GM19328 (cell line): ENCODE results near the gene ZCCHC2.

Experiments
- ATAC-seq: cut with Tn5 transposase; IDR thresholded peaks from one replicate; pipeline ENCODE4 v1.9.1; 2021; ENCODE audit warnings: mild to moderate bottlenecking, moderate library complexity; ENCODE audit not compliant: unreplicated experiment

Gene ZCCHC2

DNA sequence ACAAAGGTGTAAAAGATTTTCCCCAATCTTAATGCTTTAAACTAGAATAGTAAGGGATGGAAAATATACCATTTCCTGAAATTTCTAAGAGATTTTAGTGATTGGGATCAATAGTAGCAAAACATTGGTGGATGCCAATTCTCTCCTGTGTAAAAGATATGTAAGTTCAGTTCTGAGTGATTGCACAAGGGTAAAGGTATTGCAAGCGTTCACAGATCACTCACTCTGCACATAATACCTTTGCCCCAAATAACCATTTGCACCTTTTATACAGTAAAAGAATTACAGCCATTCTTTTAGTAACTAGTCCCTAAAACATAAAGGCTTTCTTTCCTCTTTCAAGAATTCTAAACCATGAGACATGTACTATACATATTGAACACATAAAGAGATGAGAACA, 13.0 kb upstream of the ZCCHC2 start:
- no peak for ATAC-seq

DNA sequence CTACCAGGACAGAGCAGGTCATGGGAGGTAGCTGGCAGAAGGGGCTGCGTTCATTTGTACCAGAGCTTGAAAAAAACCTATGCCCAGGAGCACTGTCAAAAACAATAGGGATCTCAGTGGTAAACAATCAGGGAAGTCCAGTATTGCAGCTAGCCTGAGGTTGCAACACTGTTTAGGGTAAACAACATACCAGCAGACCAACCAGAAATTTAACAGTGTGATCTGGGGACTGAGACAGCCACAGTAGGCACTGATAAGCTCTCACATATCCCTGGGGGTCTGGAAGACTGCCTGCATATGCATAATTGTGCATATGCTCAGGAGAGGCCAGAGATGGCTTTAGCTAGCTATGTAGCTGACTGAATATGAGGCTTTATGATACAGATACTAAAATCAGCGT, 12.0 kb upstream of the ZCCHC2 start:
- ATAC-seq = no peak

DNA sequence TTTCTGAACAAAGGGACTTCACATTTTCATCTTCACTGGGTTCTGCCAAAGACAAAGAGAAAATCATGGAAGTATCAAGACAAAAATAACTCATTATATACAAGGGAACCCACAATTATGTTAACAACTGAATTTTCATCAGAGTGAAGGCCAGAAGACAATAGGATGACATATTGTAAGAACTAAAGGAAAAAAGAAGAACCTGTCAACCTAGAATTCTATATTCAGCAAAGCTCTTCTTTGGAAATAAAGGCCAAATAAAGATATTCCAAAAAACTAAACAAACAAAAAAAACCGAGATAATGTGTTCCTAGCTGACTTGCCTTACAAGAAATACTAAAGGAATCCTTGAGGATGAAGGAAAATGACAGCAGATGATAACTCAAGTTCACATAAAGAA, 10.3 kb upstream of the ZCCHC2 start:
- no peak for ATAC-seq

DNA sequence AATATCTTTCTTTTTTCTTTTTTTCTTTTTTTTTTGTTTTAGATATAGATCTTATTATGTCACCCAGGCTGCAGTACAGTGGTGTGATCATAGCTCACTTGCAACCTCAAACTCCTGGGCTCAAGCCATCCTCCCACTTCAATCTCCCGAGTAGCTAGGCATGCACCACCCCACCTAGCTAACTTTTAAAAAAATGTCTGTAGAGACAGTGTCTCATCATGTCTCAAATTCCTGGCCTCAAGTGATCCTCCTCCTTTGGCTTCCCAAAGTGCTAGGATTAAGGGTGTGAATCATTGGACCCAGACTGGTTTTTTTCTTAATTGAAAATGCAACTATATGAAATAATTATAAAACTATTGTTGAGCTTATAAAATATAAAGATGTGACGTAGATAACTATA, 9.8 kb upstream of the ZCCHC2 start:
- ATAC-seq = no peak

DNA sequence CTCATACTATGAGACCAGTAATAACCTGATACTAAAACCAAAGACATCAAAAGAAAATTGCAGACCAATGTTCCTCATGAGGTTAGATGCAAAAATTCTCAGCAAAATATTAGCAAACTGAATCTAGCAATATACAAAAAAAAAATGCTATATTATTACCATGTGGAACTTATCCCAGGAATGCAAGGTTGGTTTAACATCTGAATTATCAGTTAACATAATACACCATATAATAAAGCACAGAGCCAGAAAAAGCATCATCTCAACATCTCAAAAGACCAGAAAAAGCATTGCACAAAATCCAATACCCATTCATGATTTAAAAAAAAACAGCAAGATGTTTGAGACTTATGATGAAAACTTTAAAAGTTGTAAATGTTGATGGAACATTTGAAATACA, 8.3 kb upstream of the ZCCHC2 start:
- ATAC-seq = no peak

DNA sequence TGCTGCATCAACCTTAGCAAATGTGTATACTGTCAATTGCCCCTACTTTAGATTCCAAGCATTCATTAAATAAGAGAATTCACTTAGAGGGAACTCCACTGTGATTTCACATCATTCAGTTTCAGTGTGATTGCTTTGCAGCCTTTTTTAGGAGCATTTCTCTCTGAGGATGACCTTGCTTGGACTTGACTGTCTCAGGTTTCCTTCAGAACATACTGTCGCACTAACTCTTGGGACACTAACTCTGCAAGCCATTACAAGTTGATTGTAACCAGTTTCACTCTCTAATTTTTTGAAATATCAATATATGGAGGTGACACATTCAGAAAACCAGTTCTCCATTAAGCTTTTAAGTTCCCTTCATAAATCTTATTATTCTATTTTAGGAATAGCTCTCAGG, 6.6 kb upstream of the ZCCHC2 start:
- ATAC-seq = no peak

DNA sequence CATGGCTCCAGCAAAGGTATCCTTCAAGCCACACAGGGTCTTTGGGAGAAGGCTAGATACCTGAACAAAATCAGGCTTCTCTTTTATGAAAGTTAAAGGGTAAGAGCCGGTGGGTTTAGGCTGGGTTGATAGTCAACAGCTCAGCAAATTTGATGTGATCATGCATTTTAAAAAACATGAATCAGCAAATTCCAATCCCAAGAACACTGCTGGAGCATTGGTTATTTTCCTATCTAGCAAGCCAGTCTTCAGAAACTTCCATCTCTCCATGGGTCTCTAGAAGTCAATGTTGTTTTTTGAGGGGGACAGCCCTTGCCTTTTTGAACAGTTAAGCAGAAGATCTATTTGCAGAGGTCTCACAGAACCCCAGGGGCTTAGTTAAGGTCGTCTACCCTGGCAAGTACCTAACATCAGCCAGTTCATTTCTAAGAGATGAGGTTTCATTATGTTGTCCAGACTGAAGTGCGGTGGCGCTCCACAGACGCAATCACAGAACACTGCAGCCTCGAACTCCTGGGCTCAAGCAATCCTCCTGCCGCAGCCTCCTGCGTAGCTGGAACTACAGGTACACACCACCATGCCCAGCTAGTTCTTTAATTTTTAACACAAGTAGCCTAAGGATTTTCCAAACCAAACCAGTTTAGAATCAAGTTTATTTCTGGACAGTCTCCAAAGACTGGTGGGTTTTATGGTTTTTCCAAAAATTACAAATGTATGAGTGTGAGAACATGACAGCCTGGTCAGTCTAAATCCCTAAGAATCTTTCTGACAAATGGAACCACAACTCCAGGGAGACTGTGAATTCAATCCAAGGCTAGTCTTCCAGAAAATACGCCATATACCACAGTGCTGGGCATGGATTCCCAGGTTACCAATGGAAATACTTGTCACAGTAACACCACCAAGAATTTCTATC, 4.1 kb upstream of the ZCCHC2 start:
- ATAC-seq = no peak

DNA sequence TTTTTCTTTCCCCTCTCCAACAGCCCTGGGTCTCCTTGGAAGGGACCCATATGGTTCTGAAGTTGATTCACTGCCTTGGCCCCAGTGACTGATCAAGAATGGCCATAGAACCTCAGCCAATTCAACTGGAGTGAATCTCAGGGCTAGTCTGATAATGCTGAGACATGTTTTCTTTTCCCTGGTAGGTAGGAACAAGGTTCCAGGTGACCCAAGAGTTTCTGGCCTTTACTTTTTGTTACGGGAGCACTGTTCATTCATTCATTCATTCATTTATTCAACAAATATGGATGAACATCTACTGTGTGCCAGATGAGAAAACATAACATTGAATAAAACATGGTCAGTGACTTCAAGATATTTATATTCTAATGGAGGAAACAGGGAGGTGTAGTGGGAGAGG, 3.1 kb upstream of the ZCCHC2 start:
- ATAC-seq = no peak

DNA sequence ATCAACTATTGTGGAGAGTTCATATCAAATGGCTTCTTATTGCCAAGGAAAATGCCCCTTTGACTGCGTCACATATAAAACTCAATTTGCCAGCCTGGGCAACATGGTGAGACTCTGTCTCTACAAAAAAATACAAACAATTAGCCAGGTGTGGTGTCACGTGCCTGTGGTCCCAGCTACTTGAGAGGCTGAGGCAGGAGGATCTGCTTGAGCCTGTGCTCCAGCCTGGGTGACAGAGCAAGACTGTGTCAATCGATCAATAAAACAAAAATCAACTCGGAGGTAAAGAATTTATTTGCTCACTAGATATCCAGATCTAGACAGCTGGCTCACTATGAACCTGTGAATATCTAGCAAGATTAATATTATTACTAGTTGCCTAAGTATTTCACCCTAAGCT, 1.7 kb upstream of the ZCCHC2 start:
- ATAC-seq = no peak

DNA sequence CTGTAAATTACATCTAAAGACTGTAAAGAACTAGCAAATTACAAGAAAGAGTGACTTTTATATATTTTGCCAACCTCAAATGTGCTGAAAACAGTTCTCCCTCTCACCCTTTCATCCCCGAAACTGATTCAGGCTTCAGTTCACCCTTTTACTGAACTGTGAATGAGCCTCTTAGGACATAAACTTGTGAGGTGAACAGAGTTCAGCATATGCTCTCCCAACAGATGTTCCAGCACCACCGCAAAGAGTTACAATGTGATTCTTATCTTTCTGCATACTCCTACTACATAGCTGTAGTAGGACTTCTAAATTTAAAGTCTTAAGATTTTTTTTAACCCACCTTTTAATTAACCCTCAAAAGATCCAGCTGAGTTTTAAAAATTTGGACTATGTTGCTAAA, 1.2 kb upstream of the ZCCHC2 start:
- ATAC-seq = no peak

DNA sequence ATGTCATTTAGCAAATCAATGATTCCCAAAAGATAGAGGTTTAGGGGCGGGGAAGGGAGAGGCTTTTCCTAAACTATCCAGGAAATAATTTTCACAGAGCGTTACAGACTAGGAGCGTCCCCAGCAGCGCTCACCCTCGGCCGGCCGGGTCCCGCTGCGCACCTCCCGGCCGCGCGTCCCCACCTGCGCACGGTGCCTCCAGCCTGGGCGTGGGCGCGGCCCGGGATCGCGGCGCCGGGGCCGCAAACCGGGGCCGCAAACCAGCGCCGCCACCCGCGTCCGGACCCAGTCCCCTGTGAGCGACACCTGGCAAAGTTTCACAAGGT, 684 bp upstream of the ZCCHC2 start:
- ATAC-seq = peak; percentile 1

DNA sequence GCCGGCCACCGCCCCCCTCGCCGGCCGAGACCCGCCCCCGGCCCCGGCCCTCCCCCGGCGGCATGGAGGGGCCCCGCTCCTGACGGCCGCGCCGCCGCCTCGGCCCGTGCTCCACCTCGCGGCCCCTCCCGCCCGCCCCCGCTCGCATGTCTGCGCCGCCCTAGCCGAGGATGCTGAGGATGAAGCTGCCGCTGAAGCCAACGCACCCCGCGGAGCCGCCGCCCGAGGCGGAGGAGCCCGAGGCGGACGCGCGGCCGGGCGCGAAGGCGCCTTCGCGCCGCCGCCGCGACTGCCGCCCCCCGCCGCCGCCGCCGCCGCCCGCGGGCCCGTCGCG, 397 bp downstream of the ZCCHC2 start:
- ATAC-seq = no peak

DNA sequence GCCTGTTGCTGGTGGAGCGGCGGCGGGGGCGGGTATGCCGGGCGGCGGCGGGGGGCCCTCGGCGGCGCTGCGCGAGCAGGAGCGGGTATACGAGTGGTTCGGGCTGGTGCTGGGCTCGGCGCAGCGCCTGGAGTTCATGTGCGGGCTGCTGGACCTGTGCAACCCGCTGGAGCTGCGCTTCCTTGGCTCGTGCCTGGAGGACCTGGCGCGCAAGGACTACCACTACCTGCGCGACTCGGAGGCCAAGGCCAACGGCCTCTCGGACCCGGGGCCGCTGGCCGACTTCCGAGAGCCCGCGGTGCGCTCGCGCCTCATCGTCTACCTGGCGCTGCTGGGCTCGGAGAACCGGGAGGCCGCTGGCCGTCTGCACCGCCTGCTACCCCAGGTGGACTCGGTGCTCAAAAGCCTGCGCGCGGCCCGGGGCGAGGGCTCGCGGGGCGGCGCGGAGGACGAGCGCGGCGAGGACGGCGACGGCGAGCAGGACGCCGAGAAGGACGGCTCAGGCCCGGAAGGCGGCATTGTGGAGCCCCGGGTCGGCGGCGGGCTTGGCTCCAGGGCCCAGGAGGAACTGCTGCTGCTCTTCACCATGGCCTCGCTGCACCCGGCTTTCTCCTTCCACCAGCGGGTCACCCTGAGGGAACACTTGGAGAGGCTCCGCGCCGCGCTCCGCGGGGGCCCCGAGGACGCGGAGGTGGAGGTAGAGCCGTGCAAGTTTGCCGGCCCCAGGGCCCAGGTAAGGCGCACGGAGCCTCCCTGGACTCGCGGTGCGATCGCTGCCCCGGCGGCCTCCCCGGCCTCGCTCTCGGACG, 1.0 kb downstream of the ZCCHC2 start:
- ATAC-seq = peak; percentile 1

DNA sequence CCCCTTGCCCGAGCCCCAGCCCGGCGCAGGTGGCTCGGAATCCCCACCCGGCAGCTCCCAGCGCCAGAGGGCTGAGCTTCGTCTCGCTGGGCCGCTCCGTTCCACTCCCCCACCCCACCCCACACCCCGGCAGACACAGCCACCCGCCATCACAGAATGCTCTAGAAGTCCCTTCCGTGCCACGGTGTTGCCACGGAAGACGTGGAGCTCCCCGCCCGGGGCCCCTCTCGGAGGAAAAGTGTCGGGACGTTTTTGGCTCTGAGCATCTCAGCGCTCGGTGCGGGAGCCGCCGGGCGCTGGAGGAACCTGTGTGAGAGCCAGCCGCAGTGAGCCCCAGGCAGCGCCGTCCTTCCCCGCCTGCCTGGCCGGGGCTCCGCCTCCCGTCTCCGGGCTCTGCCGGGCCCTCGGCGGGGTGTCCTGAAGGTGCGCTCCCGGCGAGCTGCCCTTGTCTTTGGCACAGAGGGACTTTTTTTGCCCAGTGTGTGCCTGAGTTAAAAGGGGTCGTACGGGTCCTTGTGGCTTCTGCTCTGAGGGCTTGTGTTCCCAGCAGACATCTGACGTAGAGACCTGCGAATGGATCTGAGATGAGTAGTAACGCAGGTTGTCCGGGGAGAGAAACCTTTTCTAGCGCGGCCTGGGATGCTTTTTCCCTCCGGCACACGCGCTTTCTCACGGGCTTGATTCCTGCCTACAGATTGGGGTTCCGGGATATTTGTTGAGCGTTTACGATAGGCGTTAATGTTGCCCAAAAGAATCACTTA, 1.8 kb downstream of the ZCCHC2 start:
- no peak for ATAC-seq

DNA sequence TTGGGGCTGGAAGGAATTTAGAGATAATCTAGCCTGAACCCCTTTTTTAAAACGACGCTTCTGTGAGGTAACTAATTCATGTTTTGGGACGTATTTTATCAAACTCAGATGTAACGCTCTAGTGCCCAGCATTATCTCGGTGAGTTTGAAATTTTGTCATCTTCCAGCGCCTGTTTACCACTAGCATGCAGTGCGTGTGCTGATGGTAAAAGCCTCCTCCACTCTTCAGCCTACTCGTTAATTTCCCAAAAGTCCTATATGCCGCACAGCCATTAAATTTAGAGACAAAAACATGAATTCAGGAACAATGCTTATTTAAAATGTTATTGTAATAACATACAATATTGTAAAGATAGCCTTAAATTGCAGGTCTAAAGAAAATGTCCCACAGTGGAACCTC, 2.8 kb downstream of the ZCCHC2 start:
- ATAC-seq = no peak

DNA sequence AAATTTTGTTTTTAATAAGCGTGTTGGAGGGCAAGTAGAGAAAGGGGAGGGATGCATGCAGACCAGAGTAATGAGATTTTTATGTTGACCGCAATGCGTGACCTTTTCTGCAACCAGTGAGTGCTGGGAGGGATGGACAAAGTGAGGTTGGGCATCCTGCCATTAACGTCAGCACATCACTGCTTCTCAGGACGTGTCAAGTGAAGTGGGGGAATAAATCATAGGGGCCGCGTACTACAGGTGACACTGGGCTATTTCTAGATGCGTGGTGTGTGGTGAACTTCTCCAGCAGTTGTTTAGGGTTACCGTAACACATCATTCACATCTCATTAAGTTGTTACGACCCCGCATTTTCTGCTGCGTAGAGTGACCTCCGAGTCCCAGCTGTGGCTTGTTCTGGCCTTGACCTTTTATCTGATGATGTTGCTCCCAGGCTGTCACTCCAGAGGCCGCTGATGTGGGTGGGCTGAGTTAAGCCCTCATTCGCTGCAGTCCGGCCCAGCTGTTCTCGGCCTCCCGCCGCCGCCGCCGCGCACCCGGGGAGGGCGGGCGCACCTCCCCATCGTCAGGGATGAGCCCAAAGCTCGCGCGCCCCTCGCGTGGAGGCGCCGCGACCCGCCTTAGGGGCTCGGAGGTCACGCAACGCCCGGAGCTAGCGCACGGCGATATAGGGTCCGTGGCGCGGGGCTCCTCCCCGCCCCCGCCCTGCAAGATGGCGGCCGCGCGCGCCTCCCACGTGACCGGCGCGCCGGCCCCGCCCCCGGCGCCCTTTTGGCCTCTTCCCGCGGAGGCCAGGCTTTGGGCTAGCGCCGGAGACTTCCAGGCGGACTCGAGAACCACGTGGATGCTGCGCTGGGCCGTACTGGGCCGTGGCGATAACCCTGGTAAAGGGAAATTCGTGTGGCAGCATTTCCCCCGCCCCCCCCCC, 3.5 kb downstream of the ZCCHC2 start:
- ATAC-seq = no peak

DNA sequence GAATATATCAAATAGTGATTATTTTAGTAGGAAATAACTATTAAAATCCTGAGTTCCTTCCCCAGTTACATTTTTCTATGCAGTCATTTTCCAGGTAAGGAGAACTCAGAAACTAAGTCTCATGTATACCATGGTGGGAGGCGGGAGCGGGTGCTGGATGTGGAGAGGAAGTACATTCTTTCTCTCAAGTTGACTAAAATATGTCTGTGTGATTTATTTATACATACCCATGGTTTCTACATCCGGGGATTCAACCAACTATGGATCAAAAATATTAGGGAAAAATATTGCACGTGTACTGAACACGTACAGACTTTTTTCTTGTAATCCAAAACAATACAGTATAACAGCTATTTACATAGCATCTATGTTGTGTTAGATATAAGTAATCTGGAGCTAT, 6.8 kb downstream of the ZCCHC2 start:
- no peak for ATAC-seq

DNA sequence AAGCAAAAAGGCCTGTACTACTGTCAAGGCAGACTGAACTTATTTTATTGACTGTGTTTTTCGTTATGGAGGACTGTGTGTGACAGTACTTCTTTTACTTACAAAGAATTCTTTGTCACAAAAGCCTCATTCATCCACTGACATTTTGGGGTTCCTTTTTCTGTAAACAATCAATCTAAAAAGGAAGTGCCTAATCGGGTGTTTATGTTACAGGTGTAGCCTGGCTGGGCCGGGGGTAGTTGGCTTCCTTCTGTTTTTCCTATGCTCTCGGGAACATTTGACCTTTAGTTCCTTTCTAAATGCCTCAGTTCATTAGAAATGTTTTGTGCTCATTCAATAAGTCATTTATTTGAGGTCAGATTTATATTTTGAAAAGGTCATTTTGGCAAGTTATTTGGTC, 8.3 kb downstream of the ZCCHC2 start:
- no peak for ATAC-seq

DNA sequence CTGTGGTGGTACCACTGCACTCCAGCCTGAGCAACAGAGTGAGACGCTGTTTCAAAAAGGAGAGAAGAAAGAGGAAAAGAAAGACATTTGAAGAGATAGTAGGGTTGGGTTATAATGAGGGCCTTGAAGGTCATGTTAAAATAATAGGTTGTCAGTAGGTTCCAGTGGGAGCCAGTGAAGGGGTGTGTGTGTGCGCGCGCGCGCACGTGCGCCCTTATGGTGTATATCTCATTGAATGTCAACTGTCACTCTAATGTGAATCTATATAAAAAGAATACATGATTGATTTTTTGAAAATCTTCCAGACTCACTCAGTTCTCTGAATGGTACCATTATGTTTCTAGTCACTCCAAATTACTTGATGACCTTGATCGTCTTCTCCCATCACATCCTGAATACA, 9.1 kb downstream of the ZCCHC2 start:
- ATAC-seq = no peak

DNA sequence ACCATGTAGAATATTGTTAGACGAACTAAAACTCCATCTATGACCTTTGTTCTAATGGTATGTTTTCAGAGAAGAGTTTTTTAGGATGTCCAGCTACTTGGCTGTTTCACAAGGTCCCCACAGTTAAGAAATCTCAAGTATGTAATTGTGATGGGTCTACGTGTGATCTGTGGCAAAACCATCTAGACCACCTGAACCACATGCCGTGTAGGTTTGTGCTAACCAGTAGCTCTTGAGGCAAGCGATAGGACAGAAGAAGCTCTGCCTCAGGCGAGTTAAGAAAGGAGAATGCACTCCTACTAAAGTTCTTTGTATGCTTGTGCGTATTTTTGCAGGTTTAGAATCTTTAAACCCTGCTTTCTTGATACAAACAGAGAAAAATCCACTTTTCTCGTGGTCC, 13.2 kb downstream of the ZCCHC2 start:
- ATAC-seq = no peak
